Measurements from ENCODE around the gene ITGB3. TPM values are rescaled to one million over a fixed set of nuclear protein-coding genes. Genes with fewer than 3 reads are reported as not detected.
A peak's percentile ranks its signal among the peaks of the same experiment; 100 is the strongest.

ITGB3 gene
- total RNA-seq, 1 donor from 2014 or later: 4.1 TPM

GRCh38 chr17:47257651-47258339, 4.2 kb downstream of the ITGB3 start:
- DNase-seq: no peak
- no peak for ATAC-seq (ENCODE audit: low read depth)
- peaks cover 27% of the 10 kb centered on the region for H3K4me1 Mint-ChIP-seq
- H3K36me3 Mint-ChIP-seq (ENCODE audit: low read depth): peaks cover 3% of the 10 kb centered on the region
- CTCF ChIA-PET: interaction anchor here (1.2 kb wide), 1 partner anchor 58 kb away, joined by 3 read pairs; no protein-coding TSS in a partner anchor
- H3K27me3 Mint-ChIP-seq: no peaks in the 10 kb centered on the region
- intact Hi-C loops (cut with micrococcal nuclease): loop anchor here (10.0 kb wide), 1 partner anchor 637 kb away; the partner anchor contains the start of gene SP2
- no peak overlapping the region for H3K4me3 Mint-ChIP-seq
- H3K27ac Mint-ChIP-seq: no peak overlapping the region
- POLR2A ChIA-PET: no interaction called here
- H3K9me3 Mint-ChIP-seq: no peaks in the 10 kb centered on the region
- no peak for TF ChIP-seq CTCF (IDR thresholded peaks at IDR 0.05)

DNA sequence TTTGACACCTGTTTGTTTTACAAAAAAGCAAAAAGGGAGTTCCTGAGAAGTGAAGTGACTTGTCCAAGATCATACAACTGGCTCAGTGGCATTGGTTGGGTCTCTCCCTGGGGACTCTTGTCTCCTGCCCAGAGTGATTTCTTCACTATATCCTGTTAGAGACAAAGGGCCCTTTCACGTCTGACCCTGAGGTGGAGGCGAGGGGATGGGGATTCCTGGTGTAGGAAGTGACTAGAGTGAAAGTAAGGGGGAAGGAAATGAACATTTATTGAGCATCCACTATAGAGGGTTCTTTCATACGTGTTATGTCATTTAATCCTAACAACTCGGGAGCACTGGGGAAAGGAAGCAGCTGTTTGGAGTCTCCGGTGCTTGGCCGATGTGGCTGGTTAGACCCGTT, 9.0 kb downstream of the ITGB3 start:
- no peaks in the 10 kb centered on the region for H3K36me3 Mint-ChIP-seq (ENCODE audit: low read depth)
- ATAC-seq (ENCODE audit: low read depth): no peak
- no peak for DNase-seq
- intact Hi-C loops (cut with micrococcal nuclease): loop anchor here (1.0 kb wide), 1 partner anchor 8 kb away; no protein-coding TSS in a partner anchor
- no peaks in the 10 kb centered on the region for H3K27me3 Mint-ChIP-seq
- POLR2A ChIA-PET: no interaction called here
- no peak overlapping the region for H3K27ac Mint-ChIP-seq
- H3K4me3 Mint-ChIP-seq: no peak overlapping the region
- H3K9me3 Mint-ChIP-seq: no peaks in the 10 kb centered on the region
- H3K4me1 Mint-ChIP-seq: peaks cover 30% of the 10 kb centered on the region
- CTCF ChIA-PET: interaction anchor here (1.4 kb wide), 1 partner anchor 53 kb away, joined by 3 read pairs; no protein-coding TSS in a partner anchor
- TF ChIP-seq CTCF (IDR thresholded peaks at IDR 0.05): no peak

- ChIA-PET CTCF (no interaction called here), POLR2A (no interaction called here)
- DNase-seq (no peak), ATAC-seq (ENCODE audit: low read depth) (no peak)
- intact Hi-C loops (cut with micrococcal nuclease): no loop called here
- no peak overlapping the region for H3K27ac Mint-ChIP-seq
- no peaks in the 10 kb centered on the region for H3K36me3 Mint-ChIP-seq (ENCODE audit: low read depth)
- no peak overlapping the region for H3K4me3 Mint-ChIP-seq
- H3K4me1 Mint-ChIP-seq: peaks cover 29% of the 10 kb centered on the region
- TF ChIP-seq CTCF (IDR thresholded peaks at IDR 0.05): no peak
- H3K27me3 Mint-ChIP-seq: no peaks in the 10 kb centered on the region
- peaks cover under 1% of the 10 kb centered on the region for H3K9me3 Mint-ChIP-seq
Observed at GRCh38 chr17:47264166-47264565, 10.5 kb downstream of the ITGB3 start.

- DNase-seq (no peak), ATAC-seq (ENCODE audit: low read depth) (peak; percentile 89)
- ChIA-PET CTCF (interaction anchor here (0.9 kb wide), 1 partner anchor 17 kb away, joined by 3 read pairs; no protein-coding TSS in a partner anchor), POLR2A (interaction anchor here (1.1 kb wide), 1 partner anchor 12 kb away, joined by 4 read pairs; the partner anchor contains the start of gene ITGB3)
- H3K27ac Mint-ChIP-seq: peak overlapping the region; percentile 51
- intact Hi-C loops (cut with micrococcal nuclease): loop anchor here (1.0 to 2.0 kb wide), 2 partner anchors 13 to 21 kb away; no protein-coding TSS in a partner anchor
- H3K27me3 Mint-ChIP-seq: no peaks in the 10 kb centered on the region
- H3K9me3 Mint-ChIP-seq: peaks cover 6% of the 10 kb centered on the region
- TF ChIP-seq CTCF (IDR thresholded peaks at IDR 0.05): no peak
- peaks cover 31% of the 10 kb centered on the region for H3K4me1 Mint-ChIP-seq
- H3K36me3 Mint-ChIP-seq (ENCODE audit: low read depth): no peaks in the 10 kb centered on the region
- peak overlapping the region; percentile 0 for H3K4me3 Mint-ChIP-seq
Observed at GRCh38 chr17:47265983-47266541, 12.4 kb downstream of the ITGB3 start.

DNA sequence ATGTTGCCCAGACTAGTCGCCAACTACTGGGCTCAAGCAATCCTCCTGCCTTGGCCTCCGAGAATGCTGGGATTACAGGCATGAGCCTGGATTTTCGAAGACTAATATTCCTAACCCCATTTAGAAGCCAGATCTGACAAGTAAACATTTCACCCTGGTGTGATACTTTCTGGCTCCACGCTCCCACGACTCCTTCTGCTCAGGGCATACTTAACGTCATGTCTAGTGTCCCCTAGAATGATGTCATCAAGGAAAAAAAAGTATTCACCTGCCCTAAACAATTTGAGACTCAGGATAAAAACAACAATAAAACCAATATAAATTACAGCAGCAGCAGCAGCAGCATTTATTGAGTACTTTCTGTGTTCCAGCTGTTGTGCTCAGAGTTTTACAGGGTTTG, 13.2 kb downstream of the ITGB3 start:
- POLR2A ChIA-PET: interaction anchor here (1.1 kb wide), 1 partner anchor 13 kb away, joined by 4 read pairs; the partner anchor contains the start of gene ITGB3
- Mint-ChIP-seq H3K36me3 (ENCODE audit: low read depth) (no peaks in the 10 kb centered on the region), H3K4me1 (peaks cover 33% of the 10 kb centered on the region), H3K27me3 (no peaks in the 10 kb centered on the region), H3K4me3 (no peak overlapping the region), H3K27ac (no peak overlapping the region), H3K9me3 (peaks cover 6% of the 10 kb centered on the region)
- DNase-seq (no peak), ATAC-seq (ENCODE audit: low read depth) (no peak)
- intact Hi-C loops (cut with micrococcal nuclease): loop anchor here (1.0 to 2.0 kb wide), 2 partner anchors 13 to 20 kb away; no protein-coding TSS in a partner anchor
- CTCF ChIA-PET: interaction anchor here (0.9 kb wide), 1 partner anchor 17 kb away, joined by 3 read pairs; no protein-coding TSS in a partner anchor
- TF ChIP-seq CTCF (IDR thresholded peaks at IDR 0.05): no peak

All from activated B cell treated with CpG ODN at 0.5 μM for 24 hours (primary cell).